MCF 10A (cell line): ENCODE measurements around the gene CENPV. TPM values are rescaled to one million over a fixed set of nuclear protein-coding genes. Genes with fewer than 3 reads are reported as not detected.

Source experiments
- BruUV-seq: library from RNA; stranded (reverse); fragments of 400-500 nt; replicated peaks from 2 replicates; lab custom pipeline; 2021; lab: Mats Ljungman, UMichigan
- CTCF ChIA-PET: fragments of 300-600 bp; sonication (Branson Sonifier 250); formaldehyde crosslinking; extraction: SDS; loops from one replicate; lab custom pipeline; 2021; ENCODE audit warnings: antibody characterized with exemption, inconsistent platforms; lab: Yijun Ruan, JAX
- POLR2A ChIA-PET: fragments of 300-600, 350-650 bp; sonication (Branson Sonifier 250); formaldehyde crosslinking; extraction: SDS; loops from one replicate; lab custom pipeline; 2020; ENCODE audit warnings: antibody characterized with exemption, inconsistent platforms; lab: Yijun Ruan, JAX
- DNase-seq: peaks from one replicate; pipeline ENCODE4 v3.0.0-alpha.2; 2018; ENCODE audit not compliant: unreplicated experiment
- H3K27ac Mint-ChIP-seq: one replicate; pipeline ENCODE4 v1.8.0; 2022; ENCODE audit warnings: mild to moderate bottlenecking, low read depth, mixed read lengths; ENCODE audit not compliant: unreplicated experiment
- H3K27me3 Mint-ChIP-seq: one replicate; pipeline ENCODE4 v1.8.0; 2022; ENCODE audit warnings: mixed read lengths; ENCODE audit not compliant: insufficient read depth, unreplicated experiment
- H3K36me3 Mint-ChIP-seq: one replicate; pipeline ENCODE4 v1.8.0; 2022; ENCODE audit warnings: mild to moderate bottlenecking, moderate library complexity, mixed read lengths; ENCODE audit not compliant: insufficient read depth, unreplicated experiment
- H3K4me1 Mint-ChIP-seq: one replicate; pipeline ENCODE4 v1.8.0; 2022; ENCODE audit warnings: mixed read lengths; ENCODE audit not compliant: insufficient read depth, unreplicated experiment
- H3K4me3 Mint-ChIP-seq: one replicate; pipeline ENCODE4 v1.8.0; 2022; ENCODE audit warnings: mild to moderate bottlenecking, moderate library complexity, mixed read lengths; ENCODE audit not compliant: unreplicated experiment
- H3K9me3 Mint-ChIP-seq: one replicate; pipeline ENCODE4 v1.8.0; 2022; ENCODE audit warnings: mixed read lengths; ENCODE audit not compliant: unreplicated experiment
- intact Hi-C: fragments of 100-400 bp; cut with micrococcal nuclease; formaldehyde crosslinking; loops from 2 replicates; pipeline ENCODE4 v1.14.1; 2022
- total RNA-seq: library from RNA; stranded (reverse); gene quantifications from 2 replicates; pipeline ENCODE4 v1.2.3, GENCODE V29; 2022
- TF ChIP-seq, protein P1 (sequence below): fragments of 200-600 bp; IDR thresholded peaks from one replicate; pipeline ENCODE4 v1.8.0; 2022; ENCODE audit warnings: antibody characterized with exemption, mild to moderate bottlenecking; ENCODE audit not compliant: unreplicated experiment

The CENPV gene
- total RNA-seq, 1 experiment from 2014 or later, result 22.4 TPM

DNA sequence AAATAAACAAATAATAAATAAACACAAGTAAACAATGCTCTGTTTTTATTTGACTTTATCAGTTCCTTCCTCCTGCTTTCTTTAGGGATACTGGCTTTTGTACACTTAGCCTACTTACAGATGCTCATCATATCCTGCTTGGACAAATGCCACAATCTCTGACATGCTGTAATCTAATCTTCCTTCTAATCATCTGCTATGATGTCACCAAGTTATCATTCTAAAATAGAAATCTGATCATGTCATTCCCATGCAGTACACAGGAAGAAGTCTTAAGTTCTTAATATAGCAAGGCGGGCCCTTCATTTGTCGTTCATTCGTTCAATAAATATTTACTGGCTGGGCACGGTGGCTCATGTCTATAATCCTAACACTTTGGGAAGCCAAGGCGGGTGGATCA lies 18.5 kb upstream of the CENPV start:
- BruUV-seq, result no TSS peak
- intact Hi-C loops, result no loop called here
- no peak overlapping the region for H3K4me3 Mint-ChIP-seq
- H3K36me3 Mint-ChIP-seq, result no peaks in the 10 kb centered on the region
- POLR2A ChIA-PET, result interaction anchor here (1.0 to 4.0 kb wide), 4 partner anchors 9 to 402 kb away, joined by 3 to 36 read pairs (median 12); partner anchors contain the start of gene UBB
- no peaks in the 10 kb centered on the region for H3K9me3 Mint-ChIP-seq
- TF ChIP-seq, protein P1, sequence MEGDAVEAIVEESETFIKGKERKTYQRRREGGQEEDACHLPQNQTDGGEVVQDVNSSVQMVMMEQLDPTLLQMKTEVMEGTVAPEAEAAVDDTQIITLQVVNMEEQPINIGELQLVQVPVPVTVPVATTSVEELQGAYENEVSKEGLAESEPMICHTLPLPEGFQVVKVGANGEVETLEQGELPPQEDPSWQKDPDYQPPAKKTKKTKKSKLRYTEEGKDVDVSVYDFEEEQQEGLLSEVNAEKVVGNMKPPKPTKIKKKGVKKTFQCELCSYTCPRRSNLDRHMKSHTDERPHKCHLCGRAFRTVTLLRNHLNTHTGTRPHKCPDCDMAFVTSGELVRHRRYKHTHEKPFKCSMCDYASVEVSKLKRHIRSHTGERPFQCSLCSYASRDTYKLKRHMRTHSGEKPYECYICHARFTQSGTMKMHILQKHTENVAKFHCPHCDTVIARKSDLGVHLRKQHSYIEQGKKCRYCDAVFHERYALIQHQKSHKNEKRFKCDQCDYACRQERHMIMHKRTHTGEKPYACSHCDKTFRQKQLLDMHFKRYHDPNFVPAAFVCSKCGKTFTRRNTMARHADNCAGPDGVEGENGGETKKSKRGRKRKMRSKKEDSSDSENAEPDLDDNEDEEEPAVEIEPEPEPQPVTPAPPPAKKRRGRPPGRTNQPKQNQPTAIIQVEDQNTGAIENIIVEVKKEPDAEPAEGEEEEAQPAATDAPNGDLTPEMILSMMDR, result no peak
- no peak for DNase-seq
- CTCF ChIA-PET, result interaction anchor here (0.7 to 8.0 kb wide), 2 partner anchors 7 to 14 kb away, joined by 3 to 64 read pairs; no protein-coding TSS in a partner anchor
- peaks cover 14% of the 10 kb centered on the region for H3K4me1 Mint-ChIP-seq
- no peaks in the 10 kb centered on the region for H3K27me3 Mint-ChIP-seq
- no peak overlapping the region for H3K27ac Mint-ChIP-seq

DNA sequence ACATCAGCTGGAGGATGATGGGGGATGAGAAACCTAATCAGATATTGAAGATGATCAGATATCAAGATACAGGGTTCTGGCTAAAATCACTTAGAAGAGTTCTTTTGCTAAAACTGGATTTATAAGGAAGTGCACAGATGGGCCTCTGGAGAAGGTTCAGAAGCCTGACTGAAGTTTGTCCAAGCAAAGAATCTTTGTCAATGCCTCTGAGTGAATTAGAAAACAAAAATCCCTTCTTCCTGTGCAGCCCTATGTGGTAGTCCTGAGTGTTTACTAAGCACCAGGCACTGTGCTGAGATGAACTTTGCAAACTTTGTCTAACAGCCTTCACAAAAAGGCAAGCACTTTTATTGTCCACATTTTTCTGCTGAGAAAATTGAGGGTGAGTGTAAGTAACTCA lies 11.4 kb upstream of the CENPV start:
- intact Hi-C loops, result loop anchor here (5.0 kb wide), 1 partner anchor 78 kb away; no protein-coding TSS in a partner anchor
- POLR2A ChIA-PET, result interaction anchor here (2.0 to 5.0 kb wide), 6 partner anchors 12 to 157 kb away, joined by 10 to 52 read pairs (median 23); partner anchors contain the start of genes CENPV and UBB
- H3K4me1 Mint-ChIP-seq, result no peaks in the 10 kb centered on the region
- CTCF ChIA-PET, result interaction anchor here (0.6 to 5.7 kb wide), 17 partner anchors 11 to 158 kb away, joined by 3 to 80 read pairs (median 5); partner anchors contain the start of genes CENPV and UBB
- no peak overlapping the region for H3K27ac Mint-ChIP-seq
- H3K36me3 Mint-ChIP-seq, result no peaks in the 10 kb centered on the region
- H3K27me3 Mint-ChIP-seq, result no peaks in the 10 kb centered on the region
- no peaks in the 10 kb centered on the region for H3K9me3 Mint-ChIP-seq
- DNase-seq, result no peak
- BruUV-seq, result no TSS peak
- TF ChIP-seq, protein P1, result no peak
- H3K4me3 Mint-ChIP-seq, result no peak overlapping the region

DNA sequence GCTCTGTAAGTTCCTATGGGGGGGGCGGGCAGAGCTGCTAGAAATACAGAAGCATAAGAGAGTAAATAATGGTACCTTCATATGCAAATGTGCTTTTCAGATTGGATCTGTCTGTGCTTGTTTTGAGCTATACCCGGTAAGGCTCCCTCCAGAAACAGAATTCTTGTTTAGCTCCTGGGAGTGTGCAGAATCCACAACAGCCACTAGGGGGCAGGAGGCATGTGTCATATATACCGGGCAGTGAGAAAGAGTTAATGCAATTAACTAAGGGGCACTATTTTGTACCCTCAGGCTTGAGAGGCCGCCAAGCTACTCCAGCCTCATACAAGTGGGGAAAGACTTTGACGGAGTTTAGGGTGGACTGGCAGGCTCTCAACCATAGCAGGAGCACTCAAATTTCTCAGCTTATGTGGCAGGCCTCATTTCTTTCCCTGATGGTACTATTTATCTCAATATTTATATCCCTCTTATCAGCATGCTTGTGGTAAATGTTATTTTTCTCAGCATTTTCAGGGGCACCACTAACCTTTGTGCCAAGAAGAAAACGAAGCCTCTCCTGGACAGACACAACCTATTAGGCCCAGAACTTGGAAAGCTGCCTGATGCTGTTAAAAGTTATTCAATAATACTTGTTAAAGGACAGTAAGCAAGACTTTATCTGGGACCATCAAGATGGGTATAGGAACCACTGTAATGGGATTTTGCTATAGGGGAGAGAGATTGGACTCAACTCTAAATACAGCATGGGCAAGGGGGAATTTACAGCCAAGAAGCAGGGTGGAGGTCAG lies 10.7 kb upstream of the CENPV start:
- TF ChIP-seq, protein P1, result peak; percentile 74
- Mint-ChIP-seq H3K27me3 (no peaks in the 10 kb centered on the region), H3K36me3 (no peaks in the 10 kb centered on the region), H3K27ac (no peak overlapping the region), H3K4me1 (no peaks in the 10 kb centered on the region), H3K4me3 (no peak overlapping the region), H3K9me3 (no peaks in the 10 kb centered on the region)
- BruUV-seq, result no TSS peak
- POLR2A ChIA-PET, result interaction anchor here (0.7 to 5.0 kb wide), 9 partner anchors 9 to 157 kb away, joined by 3 to 52 read pairs (median 14); partner anchors contain the start of genes CENPV and UBB
- intact Hi-C loops, result loop anchor here (1.0 to 5.0 kb wide), 2 partner anchors 78 to 157 kb away; no protein-coding TSS in a partner anchor
- CTCF ChIA-PET, result interaction anchor here (0.6 to 5.7 kb wide), 35 partner anchors 11 to 735 kb away, joined by 3 to 80 read pairs (median 4); partner anchors contain the start of genes CENPV and UBB
- peak; percentile 78 for DNase-seq

DNA sequence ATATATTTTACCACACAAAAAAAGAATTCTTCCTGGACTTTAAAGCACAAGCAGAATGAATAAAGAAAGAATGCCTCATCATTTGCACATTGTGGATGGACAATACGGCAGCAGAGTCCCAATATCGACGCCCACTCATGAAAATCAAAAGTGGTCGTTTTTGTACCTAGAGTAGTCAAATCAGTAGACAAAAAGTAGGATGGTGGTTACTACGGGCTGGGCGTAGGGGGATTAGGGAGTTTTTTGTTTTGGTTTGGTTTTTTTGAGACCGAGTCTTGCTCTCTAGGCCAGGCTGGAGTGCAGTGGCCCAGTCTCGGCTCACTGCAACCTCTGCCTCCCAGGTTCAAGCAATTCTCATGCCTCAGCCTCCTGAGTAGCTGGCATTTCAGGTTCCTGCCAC lies 8.6 kb upstream of the CENPV start:
- H3K27ac Mint-ChIP-seq, result no peak overlapping the region
- TF ChIP-seq, protein P1, result no peak
- no peaks in the 10 kb centered on the region for H3K27me3 Mint-ChIP-seq
- no peak overlapping the region for H3K4me3 Mint-ChIP-seq
- no TSS peak for BruUV-seq
- intact Hi-C loops, result loop anchor here (5.0 kb wide), 1 partner anchor 80 kb away; no protein-coding TSS in a partner anchor
- no peaks in the 10 kb centered on the region for H3K9me3 Mint-ChIP-seq
- ChIA-PET CTCF (interaction anchor here (0.7 to 5.7 kb wide), 5 partner anchors 9 to 157 kb away, joined by 3 to 80 read pairs (median 4); partner anchors contain the start of gene CENPV), POLR2A (interaction anchor here (5.0 kb wide), 1 partner anchor 10 kb away, joined by 29 read pairs; the partner anchor contains the start of gene CENPV)
- no peaks in the 10 kb centered on the region for H3K4me1 Mint-ChIP-seq
- DNase-seq, result no peak
- H3K36me3 Mint-ChIP-seq, result no peaks in the 10 kb centered on the region
